Bone marrow (tissue), 2 donors: ENCODE data around the gene VPS50.

ENCODE experiments used
- DNase-seq, 2 donors: peaks; one replicate each; lab custom pipeline; 2025; lab: John Stamatoyannopoulos, UW

Gene VPS50

DNA sequence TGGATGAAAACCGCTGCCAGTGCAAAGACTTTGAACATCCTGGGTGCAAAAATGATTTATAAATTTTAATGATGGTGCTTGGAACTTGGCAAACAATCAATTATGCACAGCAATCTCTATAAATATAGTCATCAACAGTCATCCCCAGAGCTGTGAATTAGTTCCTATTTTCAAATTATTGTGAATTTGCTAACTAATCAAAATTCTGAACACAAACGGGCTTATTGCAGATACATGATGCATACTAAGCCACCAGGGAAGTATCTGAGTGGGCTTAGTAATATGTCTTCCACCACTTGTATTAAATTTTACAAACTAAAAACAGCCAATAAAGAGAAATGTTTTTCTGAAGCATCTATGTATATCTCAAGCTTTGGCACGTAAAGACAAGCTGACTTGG, 177.2 kb downstream of the VPS50 start:
- no peak for DNase-seq
